NCI-H446 (cell line): ENCODE results near the gene FOXJ2.
"Not testable (repeated sequence)": the region's sequence is repeated elsewhere in the genome, so short reads cannot be mapped to it uniquely, and the experiment has no call there.

ENCODE experiments used
- DNase-seq, 2 experiments: peaks; one replicate each; lab custom pipeline; 2025; lab: John Stamatoyannopoulos, UW

The FOXJ2 gene

DNA sequence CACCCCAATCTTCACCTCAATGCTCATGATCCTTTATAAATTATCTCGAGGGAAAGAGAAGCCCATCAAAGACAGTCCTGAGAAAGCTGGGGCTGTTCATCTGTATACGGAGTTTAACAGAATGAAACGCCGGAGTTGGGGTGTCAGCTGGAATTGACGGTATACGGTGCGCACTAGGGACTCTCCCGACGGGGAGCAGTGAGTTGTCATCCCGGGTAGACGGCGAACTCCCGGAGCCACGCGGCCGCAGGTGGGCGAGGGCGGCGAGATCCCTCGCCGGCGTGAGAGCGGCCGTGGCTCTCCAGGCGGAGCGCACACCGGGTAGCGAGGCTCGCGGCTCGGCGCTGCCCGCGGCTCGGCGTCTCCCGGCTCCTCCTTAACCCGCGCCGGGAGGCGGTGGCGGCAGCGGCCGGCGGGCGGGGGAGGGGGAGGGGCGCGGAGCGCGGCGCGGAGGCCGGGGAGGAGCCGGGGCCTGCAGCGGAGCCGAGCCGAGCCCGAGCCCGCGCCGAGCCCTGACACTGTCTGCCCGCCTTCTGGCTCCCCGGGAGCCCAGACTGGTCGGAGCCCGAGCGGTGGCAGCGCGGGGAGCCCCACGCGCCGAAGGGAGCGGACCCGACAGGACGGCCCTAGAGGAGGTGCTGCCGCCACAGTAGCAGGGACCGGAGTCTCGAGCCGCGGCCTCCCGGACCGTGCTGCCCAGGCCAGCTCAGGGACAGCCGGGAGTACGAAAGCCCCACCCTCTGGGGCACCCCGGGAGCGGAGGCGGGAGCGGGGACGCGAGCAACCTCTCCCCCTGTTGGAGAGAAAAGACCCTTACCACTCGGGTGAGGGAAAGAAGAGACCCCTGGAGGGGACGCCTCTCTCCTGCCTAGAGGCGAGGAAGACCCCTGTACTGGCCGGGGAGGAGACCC, at the start of gene FOXJ2:
Gene FOXJ2, plus strand, starts transcription at position 475 of the 911 bp plus-strand sequence. CDS start 7,117 bp downstream, outside the sequence.
- DNase-seq, result peak in 1 of 2 experiments; percentile 56

DNA sequence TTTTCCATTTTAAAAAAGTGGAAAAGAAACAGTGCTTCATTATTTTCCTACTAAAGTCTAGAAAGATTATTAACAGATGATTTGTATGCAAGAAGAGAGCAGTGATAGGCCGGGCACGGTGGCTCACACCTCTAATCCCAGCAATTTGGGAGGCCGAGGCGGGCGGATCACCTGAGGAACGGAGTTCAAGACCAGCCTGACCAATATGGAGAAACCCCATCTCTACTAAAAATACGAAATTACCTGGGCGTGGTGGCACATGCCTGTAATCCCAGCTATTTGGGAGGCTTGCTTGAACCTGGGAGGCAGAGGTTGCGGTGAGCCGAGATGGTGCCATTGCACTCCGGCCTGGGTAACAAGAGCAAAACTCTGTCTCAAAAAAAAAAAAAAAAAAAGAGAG, 49.5 kb upstream of the FOXJ2 start:
- not testable (repeated sequence) for DNase-seq

DNA sequence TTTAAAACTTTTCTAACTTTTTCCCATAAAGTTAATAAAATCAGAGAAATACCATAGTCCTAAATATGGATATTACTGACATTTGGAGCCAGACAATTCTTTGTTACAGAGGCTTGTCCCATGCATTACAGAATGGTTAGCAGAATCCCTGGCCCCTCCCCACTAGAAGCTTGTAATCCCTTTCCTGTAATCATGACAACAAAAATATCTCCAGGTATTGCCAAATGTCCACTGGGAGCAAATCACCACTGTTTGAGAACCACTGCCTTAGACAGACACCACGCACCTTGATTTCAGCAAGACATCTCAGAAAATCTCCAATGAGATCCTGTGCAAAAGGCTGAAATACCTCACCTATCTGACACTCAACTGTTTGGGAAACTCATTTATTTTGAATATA, 49.1 kb upstream of the FOXJ2 start:
- not testable (repeated sequence) for DNase-seq

DNA sequence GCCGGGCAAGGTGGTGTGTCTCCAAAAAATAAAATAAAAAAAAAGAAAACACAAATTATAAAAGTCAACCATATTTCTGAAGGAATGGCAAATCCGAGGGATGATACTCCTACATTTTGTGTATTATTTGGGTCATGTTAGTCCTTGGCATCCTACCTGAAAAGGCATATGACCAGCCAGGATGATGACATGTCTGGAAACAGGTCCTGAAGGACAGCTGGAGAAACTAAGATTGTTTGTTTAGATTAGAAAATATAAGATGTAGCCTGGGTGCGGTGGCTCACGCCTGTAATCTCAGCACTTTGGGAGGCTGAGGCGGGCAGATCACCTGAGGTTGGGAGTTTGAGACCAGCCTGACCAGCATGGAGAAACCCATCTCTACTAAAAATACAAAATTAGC, 47.6 kb upstream of the FOXJ2 start:
- no peak for DNase-seq

DNA sequence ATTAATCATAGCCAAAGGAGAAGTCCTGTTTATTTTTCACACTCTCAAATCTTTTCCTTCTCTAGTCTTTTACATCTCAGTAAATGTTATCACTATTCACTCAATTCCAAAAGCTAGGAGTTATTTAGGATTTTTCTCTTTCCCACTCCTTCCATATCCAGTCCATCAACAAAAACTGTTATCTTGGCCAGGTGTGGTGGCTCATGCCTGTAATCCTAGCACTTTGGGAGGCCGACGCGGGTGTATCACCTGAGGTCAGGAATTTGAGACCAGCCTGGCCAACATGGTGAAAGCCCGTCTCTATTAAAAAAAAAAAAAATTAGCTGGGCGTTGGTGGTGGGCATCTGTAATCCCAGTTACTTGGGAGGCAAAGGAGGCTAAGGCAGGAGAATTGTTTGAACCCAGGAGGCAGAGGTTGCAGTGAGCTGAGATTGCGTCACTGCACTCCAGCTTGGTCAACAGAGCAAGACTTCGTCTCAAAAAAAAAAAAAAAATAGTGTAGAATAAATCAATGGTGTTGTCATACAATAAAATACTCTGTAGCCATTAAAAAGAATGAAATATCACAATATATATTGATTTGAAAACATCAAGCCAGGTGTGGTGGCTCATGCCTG, 46.6 kb upstream of the FOXJ2 start:
- DNase-seq, result no peak

DNA sequence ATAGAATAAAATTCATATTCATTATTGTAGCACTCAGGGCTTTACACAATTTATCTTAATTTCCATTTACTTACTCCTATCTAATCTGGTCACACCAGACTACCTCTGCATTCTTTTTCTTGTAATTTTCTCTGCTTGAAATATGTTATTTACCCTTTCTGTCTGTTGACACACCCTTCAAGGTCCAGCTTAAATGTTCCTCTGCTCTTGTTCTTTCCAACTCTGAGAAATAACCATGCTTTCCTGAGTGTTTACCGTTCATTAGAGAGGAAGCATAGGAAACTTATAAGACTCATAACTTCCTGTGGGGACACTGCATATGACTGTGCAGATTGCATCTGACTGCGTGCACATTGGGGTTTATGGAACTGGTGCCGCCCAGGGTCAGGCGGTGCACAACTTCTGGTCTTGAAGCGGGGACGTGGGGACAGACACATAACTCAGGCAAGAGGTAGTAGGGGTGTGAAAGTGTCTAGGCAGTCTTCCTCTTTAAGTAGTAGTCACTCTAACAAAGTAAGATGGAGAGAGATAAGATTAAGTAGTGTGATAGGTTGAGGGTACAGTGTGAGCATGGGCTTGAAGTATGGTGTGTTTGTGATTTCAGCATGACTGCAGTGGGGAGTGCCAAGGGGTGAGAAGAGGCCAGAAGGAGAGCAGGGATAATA, 42.6 kb upstream of the FOXJ2 start:
- DNase-seq, result no peak

DNA sequence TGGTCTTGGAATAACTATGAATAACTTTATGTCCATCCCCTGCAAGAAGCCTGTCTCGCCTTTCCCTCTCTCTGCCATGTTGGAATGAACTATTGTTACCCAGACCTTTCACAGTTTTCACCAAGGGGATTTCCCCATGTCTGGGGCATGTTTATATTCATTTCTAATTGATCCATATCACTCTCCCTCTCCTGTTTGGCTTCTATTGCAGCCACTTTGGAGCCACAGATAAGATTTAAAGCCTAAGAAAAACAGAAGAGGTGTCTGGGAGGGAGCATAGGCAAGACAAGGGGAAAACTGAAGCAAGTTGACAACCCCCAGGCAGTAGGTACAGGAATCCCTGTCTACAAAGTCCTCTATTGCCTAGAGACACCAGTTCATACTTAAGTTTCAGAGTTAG, 41.0 kb upstream of the FOXJ2 start:
- DNase-seq, result no peak

DNA sequence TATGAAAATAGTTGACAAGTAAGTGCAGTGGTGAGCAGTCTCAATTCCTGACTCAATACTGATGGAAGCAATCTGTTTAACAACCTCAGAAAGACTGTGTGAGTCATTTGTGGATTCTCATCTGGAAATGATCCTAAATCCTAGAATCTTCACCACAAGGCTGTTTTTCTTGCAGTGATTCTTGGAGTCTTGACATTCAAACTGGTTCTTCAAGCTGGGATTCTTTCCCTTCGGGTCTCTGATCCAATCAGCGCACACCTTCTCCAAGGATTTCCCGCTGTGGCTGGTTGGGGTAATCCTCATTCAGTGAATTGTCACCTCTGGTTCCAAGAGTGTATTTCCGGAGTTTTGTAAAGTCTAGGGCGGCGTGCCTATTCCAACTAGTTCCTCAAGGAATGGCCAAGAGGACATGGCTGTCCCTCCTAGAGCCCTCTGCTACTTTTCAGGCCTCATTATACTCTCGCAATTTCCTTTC, 37.7 kb upstream of the FOXJ2 start:
- no peak for DNase-seq

DNA sequence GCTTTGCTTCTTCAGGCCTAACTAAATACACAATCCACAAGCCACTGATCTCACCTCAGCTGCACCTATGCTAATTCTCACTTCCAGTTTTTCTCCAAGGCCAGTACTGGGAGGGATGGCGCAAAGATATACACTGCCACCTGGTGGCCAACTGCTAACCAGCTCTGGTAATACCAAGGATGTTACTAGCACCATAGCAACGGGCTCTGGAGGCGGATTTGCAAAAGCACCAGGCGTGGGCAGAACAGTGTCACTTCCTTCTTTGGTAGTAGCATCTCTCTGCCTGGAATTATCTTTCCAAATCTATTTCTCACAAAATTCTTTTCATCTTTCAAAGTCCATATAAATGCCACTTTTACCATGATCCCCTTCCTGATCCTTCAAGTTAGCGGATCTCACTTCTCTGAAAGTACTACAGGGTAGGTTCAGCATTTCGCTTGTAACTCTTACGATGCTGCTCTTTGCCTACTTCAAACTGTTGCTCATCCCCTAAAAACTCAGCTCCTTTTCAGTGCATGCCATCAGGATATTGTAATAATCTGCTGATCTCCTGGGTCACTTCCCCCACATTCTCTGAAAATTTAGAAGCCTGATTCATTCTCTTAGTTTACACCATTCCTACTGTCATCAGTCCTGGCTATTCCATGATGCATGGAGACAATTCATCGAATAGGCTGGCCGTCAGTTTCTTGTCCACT, 37.1 kb upstream of the FOXJ2 start:
- peak; percentile 23 to 65 for DNase-seq

DNA sequence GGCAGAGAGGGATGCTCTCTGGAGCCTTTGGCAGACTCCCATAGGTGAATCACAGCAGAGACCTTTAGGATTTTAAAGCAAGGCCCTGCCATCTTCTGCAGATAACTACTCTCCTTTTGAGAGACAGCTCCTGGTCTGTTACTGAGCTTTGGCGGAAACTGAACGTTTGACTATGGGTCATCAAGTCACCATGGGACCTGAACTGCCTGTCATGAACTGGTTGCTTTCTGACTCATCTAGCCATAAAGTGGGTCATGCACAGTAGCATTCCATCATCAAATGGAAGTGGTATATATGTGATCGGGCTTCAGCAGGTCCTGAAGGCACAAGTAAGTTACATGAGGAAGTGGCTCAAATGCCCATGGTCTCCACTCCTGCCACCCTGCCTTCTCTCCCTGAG, 31.7 kb upstream of the FOXJ2 start:
- DNase-seq, result not testable (repeated sequence)

DNA sequence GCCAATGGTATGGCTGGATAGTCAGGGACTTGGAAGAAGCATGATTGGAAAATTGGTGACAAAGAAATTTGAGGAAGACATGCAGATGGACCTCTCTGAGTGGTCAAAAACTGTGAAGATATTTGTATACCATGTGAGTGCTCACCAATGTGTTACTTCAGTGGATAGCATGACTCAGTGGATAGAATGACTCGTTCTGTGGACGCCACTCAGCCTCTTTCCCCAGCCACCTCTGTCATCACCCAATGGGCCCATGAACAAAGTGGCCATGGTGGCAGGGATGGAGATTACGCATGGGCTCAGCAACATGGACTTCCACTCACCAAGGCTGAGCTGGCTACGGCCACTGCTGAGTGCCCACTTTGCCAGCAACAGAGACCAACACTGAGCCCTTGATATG, 31.0 kb upstream of the FOXJ2 start:
- DNase-seq, result not testable (repeated sequence)

DNA sequence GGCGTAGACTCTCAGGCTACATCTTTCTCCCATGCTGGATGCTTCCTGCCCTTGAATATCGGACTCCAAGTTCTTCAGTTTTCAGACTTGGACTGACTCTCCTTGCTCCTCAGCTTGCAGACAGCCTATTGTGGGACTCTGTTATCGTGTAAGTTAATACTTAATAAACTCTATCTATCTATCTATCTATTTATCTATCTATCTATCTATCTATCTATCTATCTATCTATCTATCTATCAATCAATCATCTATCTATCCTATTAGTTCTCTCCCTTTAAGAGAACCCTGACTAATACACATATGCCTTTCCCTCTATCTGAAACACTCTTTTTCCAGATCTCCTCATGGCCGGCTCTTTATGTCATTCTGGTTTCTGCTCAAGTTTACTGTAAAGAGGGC, 27.6 kb upstream of the FOXJ2 start:
- not testable (repeated sequence) for DNase-seq

DNA sequence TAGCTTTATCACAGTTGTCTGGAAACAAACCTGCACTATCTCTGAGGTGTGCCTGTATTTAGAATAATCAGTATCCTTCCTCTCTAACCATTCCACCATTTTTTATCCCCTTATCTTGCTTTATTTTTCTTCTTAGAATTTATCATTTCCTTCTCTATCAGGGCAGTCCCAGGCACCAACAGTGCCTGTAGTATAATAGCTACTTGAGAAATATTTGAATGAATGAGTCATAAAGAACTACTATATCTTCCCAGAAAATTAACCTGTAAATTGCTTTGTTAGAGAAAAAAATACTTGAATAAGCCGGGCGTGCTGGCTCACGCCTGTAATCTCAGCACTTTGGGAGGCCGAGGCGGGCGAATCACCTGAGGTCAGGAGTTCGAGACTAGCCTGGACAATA, 21.2 kb upstream of the FOXJ2 start:
- DNase-seq, result no peak

DNA sequence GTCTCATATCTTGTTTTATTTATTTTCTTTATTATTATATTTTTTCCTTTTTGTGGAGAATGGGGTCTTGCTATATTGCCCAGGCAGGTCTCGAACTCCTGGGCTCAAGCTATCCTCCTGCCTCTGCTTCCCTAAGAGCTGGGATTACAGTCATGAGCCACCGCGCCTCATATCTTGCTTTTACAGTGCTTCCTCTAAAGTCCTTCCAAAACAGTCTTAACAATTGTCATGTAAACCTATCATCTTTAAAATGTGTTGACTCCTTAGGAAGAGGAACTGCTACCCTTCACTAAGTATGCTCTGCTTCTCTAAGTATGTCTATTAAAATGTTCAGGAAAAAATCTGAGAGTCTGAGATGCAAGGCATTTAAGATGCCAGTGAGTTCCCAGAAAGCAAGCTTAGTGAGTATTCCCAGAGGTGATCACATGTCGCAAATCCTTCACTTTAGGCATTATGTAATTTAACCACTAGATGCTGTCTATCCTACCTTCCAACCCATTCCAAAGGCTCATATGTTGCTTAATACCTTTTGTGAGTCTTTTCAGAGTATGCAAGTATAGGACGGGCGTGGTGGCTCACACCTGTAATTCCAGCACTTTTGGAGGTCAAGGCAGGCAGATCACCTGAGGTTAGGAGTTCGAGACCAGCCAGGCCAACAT, 19.7 kb upstream of the FOXJ2 start:
- DNase-seq, result no peak

DNA sequence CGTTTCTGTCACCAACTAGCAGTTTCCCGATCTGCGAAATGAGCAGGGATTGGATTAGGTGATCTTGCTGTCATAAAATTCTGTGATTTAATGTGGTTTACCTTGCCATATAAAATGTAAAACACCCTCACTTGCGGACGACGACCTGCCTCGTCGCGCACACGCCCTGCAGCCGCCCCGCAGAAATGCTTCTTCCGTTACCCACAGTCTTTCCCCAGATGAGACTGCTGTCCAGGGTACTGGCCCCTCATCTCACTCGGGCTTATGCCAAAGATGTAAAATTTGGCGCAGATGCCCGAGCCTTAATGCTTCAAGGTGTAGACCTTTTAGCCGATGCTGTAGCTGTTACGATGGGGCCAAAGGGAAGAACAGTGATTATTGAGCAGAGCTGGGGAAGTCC, 17.7 kb upstream of the FOXJ2 start:
- DNase-seq, result no peak

DNA sequence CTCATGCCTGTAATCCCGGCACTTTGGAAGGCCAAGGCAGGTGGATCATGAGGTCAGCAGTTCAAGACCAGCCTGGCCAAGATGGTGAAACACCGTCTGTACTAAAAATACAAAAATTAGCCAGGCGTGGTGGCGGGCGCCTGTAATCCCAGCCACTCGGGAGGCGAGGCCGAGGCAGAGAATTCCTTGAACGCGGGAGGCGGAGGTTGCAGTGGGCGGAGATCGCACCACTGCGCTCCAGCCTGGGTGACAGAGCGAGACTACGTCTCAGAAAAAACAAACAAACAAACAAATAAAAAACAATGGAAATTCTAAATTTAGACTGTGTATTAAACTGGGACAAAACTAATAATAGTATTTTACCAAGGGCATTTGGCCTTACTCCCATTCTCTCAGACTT, 14.3 kb upstream of the FOXJ2 start:
- DNase-seq, result not testable (repeated sequence)

DNA sequence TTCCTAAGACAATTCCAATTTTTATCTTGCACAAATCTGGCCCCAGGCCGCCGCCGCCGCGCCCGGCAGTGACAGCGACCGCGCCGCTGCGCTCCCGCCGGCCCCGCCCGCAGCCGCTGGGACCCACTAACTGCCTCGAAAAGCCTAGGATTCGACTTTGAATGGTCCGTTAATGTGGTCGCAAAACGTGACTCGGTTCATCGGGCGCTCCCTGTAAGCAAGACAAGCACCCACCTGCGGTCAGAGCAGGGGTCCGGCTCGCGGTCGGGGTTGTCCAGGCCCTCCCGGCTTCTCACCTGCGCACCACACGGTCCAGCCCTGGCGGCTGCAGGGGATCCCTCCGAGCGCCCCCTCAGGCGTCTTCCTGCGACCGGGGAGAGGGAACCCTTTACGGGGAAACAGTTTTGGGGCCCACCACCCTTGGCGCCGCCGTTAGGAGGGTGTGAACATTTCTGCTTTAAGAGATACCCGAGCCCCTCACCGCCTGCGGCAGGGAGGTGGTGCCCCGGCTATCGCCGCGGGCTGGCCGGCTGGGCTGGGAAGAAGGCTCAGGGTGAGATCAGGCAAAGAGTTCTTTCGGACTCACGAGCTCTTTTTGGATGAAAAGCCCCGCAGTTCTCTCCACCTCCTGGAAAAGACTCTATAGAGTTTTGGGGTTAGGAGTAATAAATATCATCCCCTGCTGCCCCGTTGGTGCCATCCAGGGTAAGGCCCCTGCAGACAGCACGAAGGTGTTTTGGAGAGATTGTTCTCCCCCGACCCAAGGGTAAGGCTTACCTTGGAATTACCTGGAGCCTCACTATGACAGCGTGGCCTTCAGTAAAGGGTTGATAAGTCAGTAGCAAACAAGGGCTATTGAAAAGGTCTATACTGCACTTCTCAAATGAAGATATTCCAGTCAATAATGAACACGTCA, 13.6 kb upstream of the FOXJ2 start:
- no peak for DNase-seq

DNA sequence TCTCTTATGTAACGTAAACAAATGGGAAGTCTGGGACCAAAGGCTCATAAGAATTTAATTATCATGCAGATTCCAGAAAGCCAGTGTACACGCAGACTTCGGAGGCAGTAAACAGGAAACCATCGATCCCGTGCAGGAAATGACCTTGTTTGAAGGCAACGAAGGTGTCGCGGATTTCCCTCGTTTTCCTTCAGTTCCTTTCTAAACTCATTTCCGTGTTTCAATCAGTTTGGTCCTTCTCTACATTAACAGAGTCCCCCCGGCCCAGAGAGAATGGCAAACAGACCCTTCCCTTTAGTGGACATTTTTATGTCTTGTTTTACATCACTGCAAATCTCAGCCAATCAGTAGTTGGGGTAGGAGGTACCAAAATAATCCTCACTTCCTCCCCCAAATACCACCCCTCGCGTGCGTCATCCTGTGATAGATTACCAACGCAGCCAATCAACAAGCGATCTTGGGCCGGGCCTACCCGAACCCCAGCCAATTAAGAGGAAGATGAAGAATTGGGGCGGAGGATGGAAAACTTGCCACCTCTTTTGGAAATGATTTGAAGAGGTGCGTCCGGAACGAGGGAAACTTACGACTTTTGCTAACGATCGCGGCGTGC, 6.1 kb upstream of the FOXJ2 start:
- peak; percentile 95 to 97 for DNase-seq

DNA sequence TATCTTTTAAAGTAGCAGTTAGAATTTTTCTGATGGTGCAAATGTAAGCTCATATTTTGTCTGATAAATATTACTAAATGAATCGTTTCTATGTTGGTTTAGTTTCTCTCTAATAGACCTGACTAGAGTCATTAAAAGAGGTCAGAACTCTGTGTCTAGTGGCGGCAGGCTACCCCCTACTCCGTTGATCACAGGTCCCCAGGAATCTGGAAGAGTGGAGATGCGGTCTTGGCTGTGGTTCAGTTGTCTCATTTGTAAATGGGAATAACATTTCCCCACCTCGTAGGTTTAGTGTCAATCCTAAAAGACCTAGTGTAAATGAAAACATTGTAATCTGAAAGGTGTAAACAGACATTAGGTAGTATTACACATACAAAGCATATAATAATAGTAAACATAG, 4.7 kb upstream of the FOXJ2 start:
- DNase-seq, result no peak

DNA sequence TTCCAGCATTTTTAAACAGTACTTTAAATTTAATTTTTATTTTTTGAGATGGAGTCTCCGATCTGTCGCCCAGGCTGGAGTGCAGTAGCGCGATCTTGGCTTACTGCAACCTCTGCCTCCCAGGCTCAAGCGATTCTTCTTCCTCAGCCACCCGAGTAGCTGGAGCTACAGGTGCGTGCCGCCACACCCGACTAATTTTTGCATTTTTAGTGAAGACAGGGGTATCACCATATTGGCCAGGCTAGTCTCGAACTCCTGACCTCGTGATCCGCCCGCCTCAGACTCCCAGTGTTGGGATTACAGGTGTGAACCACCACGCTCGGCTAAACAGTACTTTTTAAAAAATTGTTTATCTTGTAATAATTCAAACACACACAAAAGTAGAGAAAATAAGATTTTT, 4.2 kb upstream of the FOXJ2 start:
- no peak for DNase-seq
